NCI-H146 treated with DMSO at 0.1 percent for 48 hours (cell line): ENCODE data around the gene TEX51.

Experiments used
- DNase-seq: peaks from one replicate; lab custom pipeline; 2025; ENCODE audit not compliant: unreplicated experiment; lab: John Stamatoyannopoulos, UW

The TEX51 gene

DNA sequence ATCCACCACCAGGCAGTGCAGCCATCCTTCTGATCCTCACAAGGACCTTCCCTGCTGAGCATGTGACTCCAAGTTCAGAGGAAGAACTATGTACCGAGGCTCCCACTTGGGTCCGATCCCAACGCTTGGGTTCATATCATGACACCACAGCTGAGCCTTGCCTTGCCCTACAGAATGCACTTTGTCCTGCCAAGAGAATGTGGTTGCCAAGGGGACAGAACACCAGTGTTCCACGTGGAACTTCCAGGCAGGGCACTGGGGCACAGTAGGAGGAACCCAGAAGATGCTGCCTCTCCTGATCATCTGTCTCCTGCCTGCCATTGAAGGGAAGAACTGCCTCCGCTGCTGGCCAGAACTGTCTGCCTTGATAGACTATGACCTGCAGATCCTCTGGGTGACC lies at the start of gene TEX51:
Gene TEX51, plus strand, starts transcription at position 255 of the 400 bp plus-strand sequence. Its CDS starts 29 bp downstream, at position 284.
- DNase-seq = no peak

DNA sequence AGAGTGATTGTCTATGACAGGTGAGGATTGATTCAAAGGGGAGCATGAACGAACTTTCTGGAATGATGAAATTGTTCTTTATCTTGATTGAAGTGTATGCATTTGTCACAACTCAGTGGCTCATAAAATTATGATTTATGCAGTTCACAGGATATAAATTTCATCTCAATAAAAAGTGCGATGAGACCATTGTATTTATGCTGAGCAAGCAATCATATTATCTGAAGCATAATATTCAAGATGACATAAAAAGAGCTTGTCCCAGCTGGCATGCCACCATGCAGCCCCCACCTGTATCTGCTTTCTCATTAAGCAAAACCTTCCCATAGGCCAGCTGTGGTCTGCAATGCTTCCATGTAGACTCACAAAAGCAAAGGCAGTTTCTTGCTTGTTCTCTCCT lies 49.6 kb upstream of the TEX51 start:
- no peak for DNase-seq

DNA sequence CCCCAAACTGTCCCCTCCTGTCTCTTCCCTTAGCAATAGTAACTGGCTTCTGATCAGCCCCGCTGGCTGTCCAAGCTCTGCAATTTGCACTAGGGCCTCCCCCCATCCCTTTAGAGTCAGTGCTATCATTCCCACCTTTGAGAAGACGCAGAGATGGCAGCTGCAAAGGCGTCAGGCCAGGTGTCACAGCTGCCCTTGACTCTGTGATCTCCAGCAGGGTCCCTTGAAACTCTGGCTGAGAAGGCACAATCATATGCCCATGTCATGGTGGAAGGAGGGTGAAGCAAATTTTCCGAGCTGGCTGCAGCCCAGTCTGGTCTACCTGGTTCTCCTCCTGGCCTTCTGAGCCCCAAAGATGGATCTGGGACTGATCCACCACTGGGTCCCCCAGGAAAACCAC lies 49.2 kb upstream of the TEX51 start:
- no peak for DNase-seq

DNA sequence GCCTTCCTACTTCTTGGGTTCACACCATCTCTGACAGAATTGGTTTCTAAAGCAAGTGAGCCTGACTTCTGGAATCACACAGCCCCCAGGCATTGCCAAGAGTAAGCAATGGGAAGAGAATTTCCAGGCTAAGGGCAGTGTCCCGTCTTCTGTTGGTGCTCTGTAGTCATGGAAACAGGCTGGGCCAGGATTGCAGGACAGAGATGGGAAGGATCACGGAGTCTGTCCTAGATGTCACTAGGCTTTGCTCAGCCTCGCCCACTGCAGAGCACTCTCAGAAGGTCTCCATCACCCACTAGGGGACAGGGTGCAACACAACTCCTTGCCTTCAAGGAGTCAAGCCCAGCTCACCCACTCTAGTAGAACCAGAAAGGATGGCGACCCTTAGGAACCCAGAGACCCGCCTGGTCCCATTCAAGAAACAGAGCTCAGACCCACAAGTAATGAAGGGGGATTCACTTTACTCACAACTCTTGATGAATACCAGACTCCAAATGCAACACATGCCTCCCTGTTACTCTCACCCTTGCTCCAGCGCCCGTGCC lies 48.6 kb upstream of the TEX51 start:
- no peak for DNase-seq

DNA sequence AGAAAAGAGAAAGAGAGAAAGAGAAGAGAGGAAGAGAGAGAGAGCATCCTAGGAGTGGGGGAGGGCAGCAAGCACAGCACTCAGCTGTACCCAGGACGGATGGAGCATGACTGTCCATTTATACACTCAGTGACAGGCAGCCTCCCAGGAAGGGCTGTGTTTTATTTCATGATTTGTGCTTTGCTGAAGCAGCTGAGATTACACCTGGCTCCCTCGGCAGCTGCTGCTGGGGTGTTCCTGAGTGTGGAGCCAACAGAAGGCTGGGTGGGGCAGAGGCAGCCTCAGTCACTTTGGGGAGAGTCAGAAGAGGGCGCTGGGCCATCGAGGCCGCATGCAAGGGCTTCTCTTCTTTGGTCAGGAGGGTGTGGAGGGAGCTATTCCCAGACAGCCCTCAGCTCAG lies 47.8 kb upstream of the TEX51 start:
- no peak for DNase-seq

DNA sequence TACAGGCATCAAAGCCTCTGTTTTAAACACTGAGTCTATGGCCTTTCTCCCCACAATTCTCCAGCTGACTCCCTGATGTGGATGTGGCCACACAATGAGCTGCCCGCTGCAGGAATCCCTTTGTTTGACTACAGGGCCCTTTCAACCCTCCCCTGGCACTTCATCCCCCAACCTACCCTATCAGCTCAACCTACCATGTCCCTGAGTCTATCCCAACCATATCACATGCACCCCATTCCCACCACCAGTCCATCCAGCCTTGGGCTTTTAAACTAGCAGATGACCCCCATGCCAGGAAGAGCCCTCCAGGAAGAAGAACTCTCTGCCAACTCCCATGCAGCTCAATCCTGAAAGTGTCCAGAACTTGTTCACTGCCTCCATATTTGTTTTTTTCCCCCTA lies 46.9 kb upstream of the TEX51 start:
- DNase-seq = no peak

DNA sequence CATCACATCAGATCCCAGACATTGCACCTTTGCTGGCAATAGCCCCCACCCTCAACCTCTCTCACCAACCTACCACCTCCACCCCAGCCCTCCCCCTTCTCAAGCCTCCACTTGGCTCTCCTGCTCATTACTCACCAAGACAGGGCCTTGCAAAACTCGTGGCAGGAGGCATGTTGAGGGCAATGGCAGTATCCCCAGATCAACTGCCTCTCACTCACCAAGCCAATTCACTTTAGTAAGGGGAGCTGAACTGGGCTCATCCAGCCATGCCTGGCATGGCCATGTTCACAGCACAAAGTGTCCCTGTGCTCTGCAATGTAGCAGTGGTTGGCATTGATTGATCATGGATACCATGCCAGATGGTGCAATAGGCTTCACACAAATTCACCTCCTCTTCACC lies 46.3 kb upstream of the TEX51 start:
- DNase-seq = no peak

DNA sequence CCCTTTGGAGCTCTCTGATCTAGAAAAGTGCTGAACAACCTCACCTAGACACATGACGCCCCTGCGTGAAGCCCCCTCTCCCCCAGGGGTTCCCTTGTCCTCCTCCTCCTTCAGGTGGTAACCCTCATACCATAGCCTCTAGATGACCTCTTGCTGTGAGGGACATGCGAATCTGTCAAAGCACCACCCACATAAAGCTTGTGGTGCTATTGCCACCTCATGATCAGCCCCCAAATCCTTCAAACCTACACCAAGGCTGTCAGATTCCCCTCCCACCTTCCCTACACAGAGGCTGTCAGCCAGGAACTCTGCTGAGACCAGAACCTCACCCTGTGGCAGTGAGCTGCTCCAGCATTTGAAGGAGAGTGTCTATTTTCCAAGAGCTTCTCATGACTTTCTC lies 43.1 kb upstream of the TEX51 start:
- DNase-seq = no peak

DNA sequence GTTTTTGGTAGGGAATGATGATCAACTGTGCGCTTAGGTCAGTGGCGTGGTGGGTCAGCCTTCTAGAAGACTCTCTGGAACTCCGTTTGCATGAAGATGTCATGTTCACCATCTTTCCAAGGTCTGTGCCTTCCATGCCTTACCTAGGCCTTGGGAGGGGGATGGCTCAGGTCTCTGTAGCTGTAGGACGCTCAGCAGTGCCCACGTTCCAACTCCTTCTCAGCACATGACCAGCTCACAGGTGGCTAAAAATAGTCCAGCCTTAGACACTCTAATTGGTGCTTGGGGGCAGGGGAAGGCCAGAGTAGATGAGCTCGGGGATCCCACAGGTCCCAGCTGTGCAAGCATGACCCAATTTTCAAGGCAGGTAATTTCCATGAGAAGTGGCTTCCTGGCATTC lies 42.3 kb upstream of the TEX51 start:
- DNase-seq = no peak

DNA sequence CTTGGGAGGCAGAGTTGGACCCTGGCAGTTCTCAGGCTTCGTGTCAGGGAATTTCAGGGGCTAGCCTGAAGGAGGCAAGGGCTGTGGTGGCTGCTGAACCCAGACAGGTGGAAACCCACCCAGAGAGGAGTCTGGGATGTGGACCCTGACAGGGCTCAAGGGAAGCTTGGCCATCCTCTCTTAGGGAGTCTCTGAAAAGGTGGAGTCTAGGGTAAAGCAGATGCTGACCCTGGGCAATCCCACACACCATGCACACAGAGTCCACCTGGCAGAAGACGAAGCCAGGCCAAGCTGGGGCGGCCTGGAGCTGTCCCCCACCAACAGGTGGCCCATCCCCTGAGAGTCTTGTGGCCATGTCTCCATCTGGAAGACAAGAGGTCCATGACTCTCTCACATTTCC lies 41.2 kb upstream of the TEX51 start:
- no peak for DNase-seq

DNA sequence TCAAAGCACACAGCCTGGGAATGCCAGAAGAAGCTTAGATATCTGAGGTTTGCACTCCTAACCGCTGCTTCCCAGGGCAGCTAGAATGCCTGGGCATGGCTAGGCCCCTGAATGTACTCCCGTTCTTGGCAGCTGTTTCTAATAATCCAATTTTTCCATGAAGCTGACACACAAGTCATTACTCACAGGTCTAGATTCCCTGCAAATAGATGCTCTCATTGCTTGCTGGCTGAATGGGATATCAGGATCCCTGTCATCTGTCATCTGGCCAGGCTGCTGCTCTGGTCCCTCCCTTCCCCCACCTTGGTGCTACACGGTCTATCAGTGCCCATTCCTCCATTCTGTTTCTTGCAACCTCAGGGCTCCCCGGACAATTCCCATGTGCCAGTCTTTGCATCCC lies 40.7 kb upstream of the TEX51 start:
- no peak for DNase-seq

DNA sequence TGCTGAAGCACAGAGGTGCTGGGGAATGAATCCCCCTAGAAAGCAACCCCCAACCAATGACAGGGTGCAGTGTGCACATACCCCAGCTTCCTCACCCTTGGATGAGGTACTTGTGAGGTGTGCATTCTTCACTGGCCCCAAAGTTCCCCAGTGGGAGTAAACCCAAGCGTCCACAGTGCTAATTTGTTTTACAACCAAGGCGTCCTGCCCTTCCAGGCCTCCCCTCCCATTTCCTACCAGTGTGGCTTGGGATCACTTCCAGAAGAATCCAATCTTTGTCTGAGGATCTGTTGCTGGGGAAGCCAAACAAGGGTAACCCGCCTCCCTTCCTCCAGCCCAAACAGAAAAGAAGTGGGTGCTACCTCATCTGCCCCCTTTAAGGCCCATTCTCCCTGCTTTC lies 40.3 kb upstream of the TEX51 start:
- no peak for DNase-seq

DNA sequence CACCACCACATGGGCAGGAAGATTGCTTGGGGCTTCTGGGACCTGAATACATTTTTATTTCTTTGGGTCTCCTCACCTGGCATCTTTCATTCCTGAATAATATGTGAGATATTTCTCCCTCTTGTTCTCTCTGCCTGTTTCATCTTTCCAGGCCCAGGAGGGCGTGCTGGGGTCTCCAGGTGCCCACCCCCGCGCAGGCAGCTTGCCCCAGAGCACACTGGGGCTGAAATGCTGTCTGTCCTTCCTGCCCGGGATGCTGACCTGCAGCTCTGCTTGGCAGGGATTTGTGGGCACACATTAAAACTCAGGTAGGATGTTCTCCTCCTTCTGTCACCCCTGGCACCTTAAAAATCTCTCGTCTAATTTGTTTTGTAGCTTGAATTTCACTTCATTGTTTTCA lies 39.7 kb upstream of the TEX51 start:
- DNase-seq = no peak

DNA sequence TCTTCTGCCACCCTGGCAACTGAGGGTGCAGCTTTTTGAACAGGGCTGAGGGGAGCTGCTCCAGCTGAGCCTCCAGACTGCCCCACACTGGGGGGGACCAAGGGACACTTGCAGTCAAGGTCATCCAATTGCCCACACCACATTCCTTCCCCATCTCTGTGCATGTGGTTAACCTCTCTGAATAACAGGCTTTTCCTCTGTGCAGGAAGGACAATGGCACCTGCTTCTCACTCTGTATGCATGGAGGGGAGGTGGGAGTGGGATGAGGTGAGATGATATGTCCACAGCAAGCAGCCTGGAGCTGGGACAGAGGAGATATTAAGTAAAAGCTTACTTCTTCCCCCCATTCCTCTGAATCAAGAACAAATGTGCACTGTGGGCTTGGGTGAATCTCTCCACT lies 39.1 kb upstream of the TEX51 start:
- no peak for DNase-seq

DNA sequence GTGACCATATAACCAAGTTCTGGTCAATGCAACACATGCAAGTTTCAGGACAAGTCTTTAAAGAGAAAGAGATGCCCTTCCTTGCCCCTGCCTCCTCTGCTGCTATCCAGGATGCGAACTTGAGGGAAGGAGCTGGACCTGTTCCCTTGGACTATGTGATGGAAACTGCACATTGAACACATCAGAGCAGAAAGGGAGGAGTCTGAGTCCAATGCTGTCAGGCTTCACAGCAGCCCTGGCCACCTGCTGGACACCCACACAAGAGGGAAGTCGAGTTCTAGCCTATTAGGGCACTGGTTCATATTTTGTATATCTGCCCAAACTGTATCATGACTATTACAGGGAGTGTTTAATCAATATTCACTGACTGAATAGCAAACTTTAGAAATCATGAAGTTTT lies 38.3 kb upstream of the TEX51 start:
- no peak for DNase-seq

DNA sequence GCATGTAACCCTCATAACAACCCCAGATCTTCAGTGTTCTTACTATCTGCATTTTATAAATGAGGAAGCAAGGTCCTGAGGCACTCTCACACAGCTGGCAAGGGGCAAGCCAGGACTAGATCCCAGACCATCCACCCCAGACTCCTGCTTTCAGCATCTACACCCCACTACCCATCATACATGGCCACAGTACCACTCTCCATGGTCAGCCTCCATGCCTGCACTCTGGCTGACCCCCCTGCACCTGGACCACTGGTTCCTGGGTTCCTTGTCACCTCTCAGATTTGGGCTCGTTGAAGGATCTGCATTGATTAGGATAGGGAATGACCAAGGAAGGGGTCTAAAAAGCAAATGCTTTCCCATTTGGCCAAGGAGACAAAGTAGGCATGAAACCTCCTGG lies 36.0 kb upstream of the TEX51 start:
- DNase-seq = no peak

DNA sequence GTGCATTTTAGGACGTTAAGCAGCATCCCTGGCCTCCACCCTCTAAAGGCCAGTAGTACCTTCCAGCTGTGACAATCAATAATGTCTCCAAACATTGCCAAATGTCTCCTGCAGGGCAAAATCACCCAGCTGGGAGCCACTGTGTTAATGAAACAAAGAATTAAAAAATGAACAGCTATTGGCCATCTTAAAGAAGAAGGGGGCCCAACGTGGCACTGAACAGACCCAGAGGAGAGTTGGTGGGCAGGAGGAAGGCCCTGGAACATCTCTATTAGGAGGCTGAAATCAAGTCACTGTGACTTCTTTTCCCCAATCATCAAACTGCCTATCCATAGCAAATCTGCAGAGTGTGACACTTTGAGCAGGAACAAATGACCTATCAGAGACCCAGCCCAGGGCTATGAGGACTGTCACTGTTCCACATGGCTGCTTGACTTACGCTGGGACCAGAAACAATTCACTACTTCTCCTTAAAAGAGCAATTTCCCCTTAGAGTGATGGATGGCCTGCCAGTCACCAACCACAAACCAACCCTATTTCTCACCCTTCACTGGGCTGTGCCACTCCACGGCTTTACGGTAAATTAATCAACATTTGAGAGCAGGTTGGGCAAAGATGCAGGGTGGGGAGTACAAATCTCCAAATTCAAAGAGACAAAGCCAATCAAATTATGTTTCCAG lies 35.2 kb upstream of the TEX51 start:
- no peak for DNase-seq

DNA sequence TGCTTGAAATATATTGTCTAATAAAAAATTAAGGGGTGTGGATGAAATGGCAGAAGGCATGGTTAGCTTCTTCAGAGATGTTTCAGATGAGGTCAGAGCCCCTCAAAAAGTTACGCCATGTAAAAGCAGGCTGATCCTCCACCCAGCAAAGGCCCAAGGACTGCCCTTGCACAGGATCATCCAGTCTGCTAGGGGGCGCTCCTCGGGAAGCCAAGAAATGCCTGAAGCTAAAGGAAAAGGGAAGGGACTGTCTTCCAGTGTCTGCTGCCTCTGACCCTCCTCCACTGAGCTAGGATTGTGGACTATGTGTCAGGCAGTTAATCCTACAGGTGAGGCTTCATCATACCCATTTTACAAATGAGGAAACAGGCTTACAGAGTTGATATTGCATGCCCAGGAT lies 33.8 kb upstream of the TEX51 start:
- DNase-seq = no peak

DNA sequence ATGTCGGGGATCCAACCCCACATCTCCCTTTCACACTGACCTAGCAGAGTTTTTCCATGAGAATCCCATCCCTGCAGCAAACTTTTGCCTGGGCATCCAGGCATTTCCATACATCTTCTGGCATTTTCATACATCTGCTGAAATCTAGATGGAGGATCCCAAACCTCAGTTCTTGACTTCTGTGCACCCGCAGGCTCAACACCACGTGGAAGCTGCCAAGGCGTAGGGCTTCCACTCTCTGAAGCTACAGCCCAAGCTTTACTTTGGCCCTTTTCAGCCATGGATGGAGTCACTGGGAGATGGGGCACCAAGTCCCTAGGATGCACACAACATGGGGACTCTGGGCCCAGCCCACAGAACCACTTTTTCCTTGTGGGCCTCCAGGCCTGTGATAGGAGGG lies 32.2 kb upstream of the TEX51 start:
- DNase-seq = no peak

DNA sequence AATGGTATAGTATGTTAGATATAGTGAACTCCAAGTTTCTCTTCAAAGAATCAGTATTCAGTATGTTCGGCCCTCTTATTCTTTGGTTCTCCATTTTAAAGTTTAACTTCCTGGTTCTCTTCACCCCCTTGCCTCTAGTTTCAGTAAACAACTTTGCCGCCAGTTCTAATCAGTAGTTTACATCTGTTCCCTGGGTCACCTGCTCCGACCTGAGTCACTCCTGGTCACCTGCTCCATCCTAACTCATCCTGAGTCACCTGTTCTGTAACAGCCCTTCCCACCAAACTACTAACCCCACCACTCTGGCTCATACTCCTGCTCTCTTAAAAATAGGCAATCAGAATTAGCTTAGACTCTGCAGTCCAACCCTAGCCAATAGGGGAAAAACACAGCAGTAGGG lies 23.7 kb upstream of the TEX51 start:
- no peak for DNase-seq

DNA sequence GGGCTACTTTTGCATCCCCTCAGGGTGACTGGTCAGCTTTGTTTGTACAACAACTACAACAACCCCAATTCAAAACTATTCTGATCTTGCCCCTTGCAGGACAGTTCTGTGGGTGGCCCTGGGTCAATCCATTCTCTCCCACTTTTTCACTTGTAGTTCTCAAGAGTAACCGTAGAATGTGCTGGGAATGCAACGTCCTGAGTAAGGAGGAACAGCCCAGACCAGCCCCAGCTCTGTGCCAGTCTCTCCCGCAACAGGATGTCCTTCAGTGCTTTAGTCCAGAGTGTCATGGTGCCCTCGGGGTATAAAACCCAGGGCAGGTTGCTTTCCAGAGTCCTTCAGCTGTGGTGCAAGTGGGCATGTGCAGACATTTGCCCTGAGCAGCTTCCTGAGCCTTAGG lies 22.1 kb upstream of the TEX51 start:
- no peak for DNase-seq

DNA sequence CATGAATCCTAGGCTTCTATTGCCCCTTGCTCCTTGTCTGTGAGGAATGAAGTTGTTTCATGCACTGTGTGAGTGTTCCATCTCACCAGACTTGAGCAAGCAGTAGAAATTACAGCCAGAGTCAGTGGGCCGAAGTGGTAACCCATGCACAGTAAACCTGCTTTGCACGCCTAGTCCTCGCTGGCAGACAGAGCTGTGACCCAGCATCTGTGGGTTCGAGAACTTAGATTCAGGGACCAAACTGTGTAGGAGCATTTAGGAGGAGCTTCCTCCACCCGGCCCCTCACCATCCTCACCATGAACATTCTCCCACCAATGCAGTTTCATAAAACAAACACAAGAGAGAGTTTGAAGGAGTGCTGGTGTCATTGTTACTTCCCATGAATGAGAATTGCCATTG lies 21.6 kb upstream of the TEX51 start:
- DNase-seq = no peak

DNA sequence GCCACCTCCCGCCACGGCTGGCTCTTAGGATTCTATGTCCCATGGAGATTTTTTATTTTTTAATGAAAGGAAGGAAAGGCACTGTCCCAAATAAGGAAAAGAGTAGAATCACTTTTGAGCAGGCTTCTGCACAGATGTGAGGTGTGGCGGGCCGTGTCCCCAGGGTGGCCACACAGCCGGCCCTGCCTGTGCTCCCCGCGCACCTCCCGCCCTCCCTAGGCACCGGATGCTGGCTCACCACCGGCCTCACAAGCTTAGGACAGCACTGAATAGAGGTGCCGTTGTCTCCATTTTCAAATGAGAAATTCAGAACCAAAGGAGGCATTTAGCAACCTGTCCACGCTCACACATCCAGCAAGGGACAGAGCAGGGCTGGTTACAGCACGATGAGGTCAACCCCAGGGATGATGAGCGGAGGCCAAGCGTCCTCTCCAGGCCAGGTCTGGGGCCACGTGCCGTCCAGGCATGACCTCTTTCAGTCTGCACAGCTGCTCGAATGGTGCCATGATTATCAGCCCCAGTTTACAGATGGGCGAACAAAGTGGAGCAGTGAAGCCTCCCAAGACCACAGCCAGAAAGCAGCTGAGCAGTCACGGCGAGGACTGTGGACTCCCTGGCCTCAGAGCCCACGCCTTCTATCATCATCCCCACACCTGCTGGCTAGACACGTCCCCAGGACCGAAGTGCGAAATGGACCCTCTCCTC lies 20.7 kb upstream of the TEX51 start:
- DNase-seq = no peak
